DOHH2 (cell line): ENCODE measurements around the gene NFIB.

Experiments used
- CTCF ChIP-seq: fragments of 200-600 bp; sonication (generic); IDR thresholded peaks from one replicate; pipeline ENCODE4 v1.5.1; 2014; ENCODE audit warnings: antibody characterized with exemption, mild to moderate bottlenecking, low read depth, low read length; ENCODE audit not compliant: poor library complexity, severe bottlenecking
- EZH2phosphoT487 ChIP-seq: fragments of 200-600 bp; sonication (generic); IDR thresholded peaks from 2 replicates; pipeline ENCODE4 v1.6.1; 2017; ENCODE audit warnings: borderline replicate concordance, mild to moderate bottlenecking, antibody characterized with exemption, low read length, moderate library complexity, mixed read lengths

GRCh38 chr9:14249527-14249926, 64.4 kb downstream of the NFIB start:
- TF ChIP-seq CTCF (no peak), EZH2phosphoT487 (no peak)
